HepG2 (cell line): ENCODE results near the gene KLHL12. TPM values are rescaled to one million over a fixed set of nuclear protein-coding genes. Genes with fewer than 3 reads are reported as not detected.

Source experiments
- CEBPG ChIP-seq: IDR thresholded peaks from 2 replicates; pipeline ENCODE4 v1.6.1; 2016
- E2F2 ChIP-seq: sonication (generic); formaldehyde crosslinking; IDR thresholded peaks from 2 replicates; pipeline ENCODE4 v1.4.0; 2020; ENCODE audit warnings: missing genetic modification reagents, borderline replicate concordance
- FOXO4 ChIP-seq: sonication (generic); formaldehyde crosslinking; conservative IDR thresholded peaks from 2 replicates; pipeline ENCODE4 v1.8.1; 2023; ENCODE audit warnings: missing genetic modification reagents
- MED13 ChIP-seq: sonication (generic); formaldehyde crosslinking; IDR thresholded peaks from 2 replicates; pipeline ENCODE4 v1.5.0; 2020; ENCODE audit warnings: missing genetic modification reagents
- MIER3 ChIP-seq: IDR thresholded peaks from 2 replicates; pipeline ENCODE4 v1.6.1; 2016; ENCODE audit warnings: missing compliant biosample characterization, borderline replicate concordance
- RFX3 ChIP-seq: IDR thresholded peaks from 2 replicates; pipeline ENCODE4 v1.6.1; 2016; ENCODE audit warnings: missing biosample characterization, missing genetic modification reagents
- SNAI1 ChIP-seq: sonication (generic); formaldehyde crosslinking; IDR thresholded peaks from 2 replicates; pipeline ENCODE4 v1.5.0; 2020; ENCODE audit warnings: mild to moderate bottlenecking, missing genetic modification reagents, borderline replicate concordance
- SP5 ChIP-seq: IDR thresholded peaks from 2 replicates; pipeline ENCODE4 v1.6.1; 2016; ENCODE audit warnings: low read depth, borderline replicate concordance
- TERF1 ChIP-seq: sonication (generic); formaldehyde crosslinking; IDR thresholded peaks from 2 replicates; pipeline ENCODE4 v1.8.0; 2022; ENCODE audit warnings: mild to moderate bottlenecking, missing genetic modification reagents, moderate library complexity
- TP53 ChIP-seq: sonication (generic); formaldehyde crosslinking; conservative IDR thresholded peaks from 2 replicates; pipeline ENCODE4 v1.4.0; 2020; ENCODE audit warnings: missing genetic modification reagents
- ZC3H13 ChIP-seq: sonication (generic); formaldehyde crosslinking; IDR thresholded peaks from 2 replicates; pipeline ENCODE4 v1.8.1; 2023; ENCODE audit warnings: mild to moderate bottlenecking, missing genetic modification reagents, moderate library complexity
- ZNF10 ChIP-seq: sonication (generic); formaldehyde crosslinking; IDR thresholded peaks from 2 replicates; pipeline ENCODE4 v1.4.0; 2020; ENCODE audit warnings: mild to moderate bottlenecking, low read depth, missing genetic modification reagents, borderline replicate concordance
- ZNF563 ChIP-seq: sonication (generic); formaldehyde crosslinking; IDR thresholded peaks from 2 replicates; pipeline ENCODE4 v1.8.0; 2022; ENCODE audit warnings: mild to moderate bottlenecking, moderate library complexity, missing genetic modification reagents
- ZNF790 ChIP-seq: sonication (generic); formaldehyde crosslinking; IDR thresholded peaks from 2 replicates; pipeline ENCODE4 v1.8.0; 2022; ENCODE audit warnings: missing genetic modification reagents, mild to moderate bottlenecking, borderline replicate concordance
- ZNF816 ChIP-seq: sonication (generic); formaldehyde crosslinking; IDR thresholded peaks from 2 replicates; pipeline ENCODE4 v1.8.0; 2022; ENCODE audit warnings: missing genetic modification reagents, mild to moderate bottlenecking, borderline replicate concordance
- ZZZ3 ChIP-seq: sonication (generic); formaldehyde crosslinking; IDR thresholded peaks from 2 replicates; pipeline ENCODE4 v1.4.0; 2020; ENCODE audit warnings: missing genetic modification reagents, mild to moderate bottlenecking, borderline replicate concordance
- polyA plus RNA-seq, 8 experiments: library from polyadenylated mRNA; depleted of rRNA in 3 of 8; stranded (reverse) in 7 of 8; unstranded in 1 of 8; fragments of >200 nt; fragmentation: Illumina TruSeq in 4 of 8; extraction: Trizol in 4 of 8; gene quantifications; 2 replicates each; pipeline versions ENCODE4 v1.2.1 to v1.2.3, GENCODE V29; 2011 to 2016; ENCODE audit warnings: low read depth in 4 of 8, missing spikeins in 1 of 8, mixed read lengths in 1 of 8; ENCODE audit not compliant: insufficient read depth in 1 of 8
- total RNA-seq, 5 experiments: library from RNA; depleted of rRNA; stranded (reverse); fragments of >200 nt; fragmentation: Illumina TruSeq; extraction: Trizol; gene quantifications; 2 replicates each; pipeline ENCODE4 v1.2.3, GENCODE V29; 2016; ENCODE audit warnings: low read depth in 1 of 5
- TF ChIP-seq, protein P1 (sequence below): sonication (generic); formaldehyde crosslinking; conservative IDR thresholded peaks from 2 replicates; pipeline ENCODE4 v1.8.0; 2022; ENCODE audit warnings: mild to moderate bottlenecking, moderate library complexity, missing genetic modification reagents
- TF ChIP-seq, protein P2 (sequence below): sonication (generic); formaldehyde crosslinking; IDR thresholded peaks from 2 replicates; pipeline ENCODE4 v1.8.1; 2023; ENCODE audit warnings: mild to moderate bottlenecking, missing genetic modification reagents
- TF ChIP-seq, protein P3 (sequence below): sonication (generic); formaldehyde crosslinking; conservative IDR thresholded peaks from 2 replicates; pipeline ENCODE4 v1.8.0; 2022; ENCODE audit warnings: missing genetic modification reagents

Gene KLHL12
- total and polyA plus RNA-seq, 2 of the 13 experiments (the other 11 are each of a cell fraction or from before 2014, with no cell fraction given), result 19.2 to 25.2 TPM

- TF ChIP-seq TERF1 (CRISPR knock-in tag) (no peak), CEBPG (CRISPR knock-in tag) (peak; percentile 87), ZNF563 (CRISPR knock-in tag) (peak; percentile 77; the same call in 1 of the 2 replicates), SNAI1 (CRISPR knock-in tag) (no peak), ZNF10 (no peak), RFX3 (CRISPR knock-in tag) (no peak), MED13 (CRISPR knock-in tag) (no peak; the same call in 1 of the 2 replicates), TP53 (CRISPR knock-in tag) (no peak), MIER3 (CRISPR knock-in tag) (no peak), ZNF790 (CRISPR knock-in tag) (peak; percentile 67; the same call in 1 of the 2 replicates), E2F2 (CRISPR knock-in tag) (no peak), ZC3H13 (CRISPR knock-in tag) (peak; percentile 63; the same call in 1 of the 2 replicates), ZNF816 (CRISPR knock-in tag) (no peak; the same call in 1 of the 2 replicates), ZZZ3 (no peak), SP5 (CRISPR knock-in tag) (peak; percentile 29), FOXO4 (CRISPR knock-in tag) (no peak)
- TF ChIP-seq, protein P1, sequence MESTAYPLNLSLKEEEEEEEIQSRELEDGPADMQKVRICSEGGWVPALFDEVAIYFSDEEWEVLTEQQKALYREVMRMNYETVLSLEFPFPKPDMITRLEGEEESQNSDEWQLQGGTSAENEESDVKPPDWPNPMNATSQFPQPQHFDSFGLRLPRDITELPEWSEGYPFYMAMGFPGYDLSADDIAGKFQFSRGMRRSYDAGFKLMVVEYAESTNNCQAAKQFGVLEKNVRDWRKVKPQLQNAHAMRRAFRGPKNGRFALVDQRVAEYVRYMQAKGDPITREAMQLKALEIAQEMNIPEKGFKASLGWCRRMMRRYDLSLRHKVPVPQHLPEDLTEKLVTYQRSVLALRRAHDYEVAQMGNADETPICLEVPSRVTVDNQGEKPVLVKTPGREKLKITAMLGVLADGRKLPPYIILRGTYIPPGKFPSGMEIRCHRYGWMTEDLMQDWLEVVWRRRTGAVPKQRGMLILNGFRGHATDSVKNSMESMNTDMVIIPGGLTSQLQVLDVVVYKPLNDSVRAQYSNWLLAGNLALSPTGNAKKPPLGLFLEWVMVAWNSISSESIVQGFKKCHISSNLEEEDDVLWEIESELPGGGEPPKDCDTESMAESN (CRISPR knock-in tag), result peak; percentile 94
- TF ChIP-seq, protein P2, sequence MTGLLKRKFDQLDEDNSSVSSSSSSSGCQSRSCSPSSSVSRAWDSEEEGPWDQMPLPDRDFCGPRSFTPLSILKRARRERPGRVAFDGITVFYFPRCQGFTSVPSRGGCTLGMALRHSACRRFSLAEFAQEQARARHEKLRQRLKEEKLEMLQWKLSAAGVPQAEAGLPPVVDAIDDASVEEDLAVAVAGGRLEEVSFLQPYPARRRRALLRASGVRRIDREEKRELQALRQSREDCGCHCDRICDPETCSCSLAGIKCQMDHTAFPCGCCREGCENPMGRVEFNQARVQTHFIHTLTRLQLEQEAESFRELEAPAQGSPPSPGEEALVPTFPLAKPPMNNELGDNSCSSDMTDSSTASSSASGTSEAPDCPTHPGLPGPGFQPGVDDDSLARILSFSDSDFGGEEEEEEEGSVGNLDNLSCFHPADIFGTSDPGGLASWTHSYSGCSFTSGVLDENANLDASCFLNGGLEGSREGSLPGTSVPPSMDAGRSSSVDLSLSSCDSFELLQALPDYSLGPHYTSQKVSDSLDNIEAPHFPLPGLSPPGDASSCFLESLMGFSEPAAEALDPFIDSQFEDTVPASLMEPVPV (CRISPR knock-in tag), result 0 out of 2 replicates have a peak, but pooled peaks have one; percentile 51
- TF ChIP-seq, protein P3, sequence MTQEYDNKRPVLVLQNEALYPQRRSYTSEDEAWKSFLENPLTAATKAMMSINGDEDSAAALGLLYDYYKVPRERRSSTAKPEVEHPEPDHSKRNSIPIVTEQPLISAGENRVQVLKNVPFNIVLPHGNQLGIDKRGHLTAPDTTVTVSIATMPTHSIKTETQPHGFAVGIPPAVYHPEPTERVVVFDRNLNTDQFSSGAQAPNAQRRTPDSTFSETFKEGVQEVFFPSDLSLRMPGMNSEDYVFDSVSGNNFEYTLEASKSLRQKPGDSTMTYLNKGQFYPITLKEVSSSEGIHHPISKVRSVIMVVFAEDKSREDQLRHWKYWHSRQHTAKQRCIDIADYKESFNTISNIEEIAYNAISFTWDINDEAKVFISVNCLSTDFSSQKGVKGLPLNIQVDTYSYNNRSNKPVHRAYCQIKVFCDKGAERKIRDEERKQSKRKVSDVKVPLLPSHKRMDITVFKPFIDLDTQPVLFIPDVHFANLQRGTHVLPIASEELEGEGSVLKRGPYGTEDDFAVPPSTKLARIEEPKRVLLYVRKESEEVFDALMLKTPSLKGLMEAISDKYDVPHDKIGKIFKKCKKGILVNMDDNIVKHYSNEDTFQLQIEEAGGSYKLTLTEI (CRISPR knock-in tag), result no peak
Measured at GRCh38 chr1:202888531-202889360, 38.3 kb downstream of the KLHL12 start, which contains the start of gene RABIF (continued).
